ENCODE results near the gene BRMS1L. TPM values are rescaled to one million over a fixed set of nuclear protein-coding genes. Genes with fewer than 3 reads are reported as not detected.

The BRMS1L gene
- total RNA-seq, 1 experiment from 2014 or later: 4.8 TPM

DNA sequence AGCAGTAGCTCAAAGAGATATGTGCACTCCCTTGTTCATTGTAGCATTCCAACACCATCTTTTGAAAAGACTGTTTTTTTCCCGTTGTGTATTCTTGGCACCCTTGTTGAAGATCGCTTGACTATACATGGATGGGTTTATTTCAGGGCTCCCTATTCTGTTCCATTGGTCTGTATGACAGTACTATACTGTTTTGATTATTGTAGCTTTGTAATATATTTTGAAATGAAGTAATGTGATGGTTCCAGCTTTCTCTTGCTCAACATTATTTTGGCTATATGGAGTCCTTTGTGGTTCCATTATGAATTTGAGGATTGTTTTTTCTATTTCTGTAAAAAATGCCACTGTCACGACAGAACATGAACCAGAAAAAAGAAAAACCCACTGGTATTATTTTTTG is 25.7 kb downstream of the BRMS1L start:
- H3K79me2 ChIP-seq (ENCODE audit: low read length): no peaks in the 10 kb centered on the region

DNA sequence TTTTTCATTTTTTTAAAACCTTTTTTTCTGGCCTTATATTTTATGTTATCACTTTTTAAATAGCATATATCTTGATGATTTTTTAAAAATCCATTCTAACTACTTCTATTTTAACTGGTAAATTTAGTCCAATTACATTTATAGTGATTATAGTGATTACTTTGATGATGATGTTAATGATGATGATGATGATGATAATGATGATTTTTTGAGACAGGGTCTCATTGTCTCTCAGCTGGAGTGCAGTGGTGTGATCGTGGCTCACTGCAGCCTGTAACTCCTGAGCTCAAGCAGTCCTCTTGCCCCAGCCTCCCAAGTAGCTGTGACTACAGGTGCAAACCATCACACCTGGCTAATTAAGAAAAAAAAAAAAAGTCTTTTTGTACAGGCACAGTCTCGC is 27.1 kb downstream of the BRMS1L start:
- Histone ChIP-seq H3K4me2 (ENCODE audit: low read length) (no peak overlapping the region), H4K20me1 (ENCODE audit: low read length) (no peaks in the 10 kb centered on the region), H3K36me3 (ENCODE audit: low read depth, low read length) (0 out of 2 replicates have a peak, but pooled peaks cover 9% of the 10 kb centered on the region), H3K27me3 (ENCODE audit: low read length) (no peaks in the 10 kb centered on the region), H3K9me2 (replicated peaks; ENCODE audit: low read length) (no peaks in the 10 kb centered on the region), H3K79me2 (ENCODE audit: low read length) (no peaks in the 10 kb centered on the region), H3K9ac (ENCODE audit: low read length) (no peak overlapping the region), H3F3A (ENCODE audit: low read length, unreplicated experiment) (no peaks in the 10 kb centered on the region), H3K4me1 (ENCODE audit: insufficient read depth, low read length) (no peaks in the 10 kb centered on the region), H3K27ac (ENCODE audit: low read length) (no peak overlapping the region), H3K9me3 (ENCODE audit: low read length) (no peaks in the 10 kb centered on the region), H2AFZ (ENCODE audit: low read length) (no peak overlapping the region), H3K4me3 (ENCODE audit: low read length) (no peak overlapping the region)
- ChIA-PET POLR2A (ENCODE audit: unreplicated experiment) (no interaction called here), CTCF (no interaction called here)
- ATAC-seq (no peak), DNase-seq (no peak)
- TF ChIP-seq EZH2 (IDR thresholded peaks at IDR 0.05; ENCODE audit: low read length, unreplicated experiment): no peak
- TF ChIP-seq CTCF (conservative IDR thresholded peaks at IDR 0.05; ENCODE audit: low read depth, low read length): no peak
- no peak for TF ChIP-seq EZH2phosphoT487 (IDR thresholded peaks at IDR 0.05; ENCODE audit: borderline replicate concordance, low read length)
- intact Hi-C loops (cut with micrococcal nuclease): no loop called here
- no TSS peak for BruUV-seq (replicated peaks)

More for the DNA sequence above, 25.7 kb downstream of the BRMS1L start:
- H3K4me1 ChIP-seq (ENCODE audit: insufficient read depth, low read length): no peaks in the 10 kb centered on the region
- H3K4me3 ChIP-seq (ENCODE audit: low read length): no peak overlapping the region
- no peaks in the 10 kb centered on the region for H4K20me1 ChIP-seq (ENCODE audit: low read length)
- H3K27me3 ChIP-seq (ENCODE audit: low read length): no peaks in the 10 kb centered on the region
- no peaks in the 10 kb centered on the region for H3F3A ChIP-seq (ENCODE audit: low read length, unreplicated experiment)
- H3K9me3 ChIP-seq (ENCODE audit: low read length): no peaks in the 10 kb centered on the region
- intact Hi-C loops (cut with micrococcal nuclease): no loop called here
- TF ChIP-seq CTCF (conservative IDR thresholded peaks at IDR 0.05; ENCODE audit: low read depth, low read length): no peak
- TF ChIP-seq EZH2phosphoT487 (IDR thresholded peaks at IDR 0.05; ENCODE audit: borderline replicate concordance, low read length): no peak
- TF ChIP-seq EZH2 (IDR thresholded peaks at IDR 0.05; ENCODE audit: low read length, unreplicated experiment): no peak
- DNase-seq (no peak), ATAC-seq (no peak)
- ChIA-PET POLR2A (ENCODE audit: unreplicated experiment) (no interaction called here), CTCF (no interaction called here)
- H3K9me2 ChIP-seq (replicated peaks; ENCODE audit: low read length): no peaks in the 10 kb centered on the region
- BruUV-seq (replicated peaks): no TSS peak
- H3K4me2 ChIP-seq (ENCODE audit: low read length): no peak overlapping the region
- no peak overlapping the region for H3K9ac ChIP-seq (ENCODE audit: low read length)
- no peak overlapping the region for H2AFZ ChIP-seq (ENCODE audit: low read length)
- H3K27ac ChIP-seq (ENCODE audit: low read length): no peak overlapping the region
- 0 out of 2 replicates have a peak, but pooled peaks cover 9% of the 10 kb centered on the region for H3K36me3 ChIP-seq (ENCODE audit: low read depth, low read length)

- no peak overlapping the region for H2AFZ ChIP-seq (ENCODE audit: low read length)
- H3K27me3 ChIP-seq (ENCODE audit: low read length): no peaks in the 10 kb centered on the region
- H4K20me1 ChIP-seq (ENCODE audit: low read length): no peaks in the 10 kb centered on the region
- no peaks in the 10 kb centered on the region for H3F3A ChIP-seq (ENCODE audit: low read length, unreplicated experiment)
- H3K9me2 ChIP-seq (replicated peaks; ENCODE audit: low read length): no peaks in the 10 kb centered on the region
- no peak overlapping the region for H3K9ac ChIP-seq (ENCODE audit: low read length)
- no peak overlapping the region for H3K4me2 ChIP-seq (ENCODE audit: low read length)
- 0 out of 2 replicates have a peak, but pooled peaks cover 9% of the 10 kb centered on the region for H3K36me3 ChIP-seq (ENCODE audit: low read depth, low read length)
- intact Hi-C loops (cut with micrococcal nuclease): no loop called here
- CTCF ChIA-PET: no interaction called here
- no peaks in the 10 kb centered on the region for H3K4me1 ChIP-seq (ENCODE audit: insufficient read depth, low read length)
- H3K9me3 ChIP-seq (ENCODE audit: low read length): no peaks in the 10 kb centered on the region
- H3K27ac ChIP-seq (ENCODE audit: low read length): no peak overlapping the region
- BruUV-seq (replicated peaks): no TSS peak
- H3K4me3 ChIP-seq (ENCODE audit: low read length): no peak overlapping the region
- POLR2A ChIA-PET (ENCODE audit: unreplicated experiment): no interaction called here
- no peak for DNase-seq
- TF ChIP-seq CTCF (conservative IDR thresholded peaks at IDR 0.05; ENCODE audit: low read depth, low read length): no peak
- no peak for TF ChIP-seq EZH2 (IDR thresholded peaks at IDR 0.05; ENCODE audit: low read length, unreplicated experiment)
- TF ChIP-seq EZH2phosphoT487 (IDR thresholded peaks at IDR 0.05; ENCODE audit: borderline replicate concordance, low read length): no peak
- H3K79me2 ChIP-seq (ENCODE audit: low read length): no peaks in the 10 kb centered on the region
- ATAC-seq: no peak
These were observed 28.6 kb downstream of the BRMS1L start for GRCh38 chr14:35854696-35855270.

Measured in PC-3 (cell line).